Psoas muscle (tissue), 8 donors: Measurements from ENCODE around the gene MS4A2. TPM values are rescaled to one million over a fixed set of nuclear protein-coding genes. Genes with fewer than 3 reads are reported as not detected.
"Not testable (repeated sequence)": the region's sequence is repeated elsewhere in the genome, so short reads cannot be mapped to it uniquely, and the experiment has no call there.

Source experiments
- ATAC-seq, 4 donors: fragments of 200-7000 bp; cut with Tn5 transposase; one replicate each; pipeline ENCODE4 v1.9.1; 2020; ENCODE audit warnings: moderate library complexity in 3 of 4, mild to moderate bottlenecking in 2 of 4
- DNase-seq, 2 donors: peaks; one replicate each; pipeline ENCODE4 v3.0.0-alpha.2; 2020
- H3K27ac ChIP-seq: fragments of 200-600 bp; one replicate; pipeline ENCODE4 v1.8.0; 2022
- H3K27me3 ChIP-seq, 3 donors: fragments of 200-600 bp in 1 of 3; one replicate each; pipeline versions ENCODE4 v1.6.1 to v1.8.0; 2013 to 2022; ENCODE audit warnings: low read length in 2 of 3, mild to moderate bottlenecking in 2 of 3, moderate library complexity in 1 of 3; ENCODE audit not compliant: insufficient read depth in 3 of 3
- H3K36me3 ChIP-seq, 2 donors: fragments of 200-600 bp in 1 of 2; one replicate each; pipeline versions ENCODE4 v1.6.1 to v1.8.0; 2013 to 2022; ENCODE audit warnings: low read depth in 1 of 2, mild to moderate bottlenecking in 1 of 2, moderate library complexity in 1 of 2; ENCODE audit not compliant: insufficient read depth in 1 of 2
- H3K4me1 ChIP-seq: fragments of 200-600 bp; one replicate; pipeline ENCODE4 v1.8.0; 2022
- H3K4me3 ChIP-seq: fragments of 200-600 bp; one replicate; pipeline ENCODE4 v1.8.0; 2022; ENCODE audit warnings: mild to moderate bottlenecking
- H3K9me3 ChIP-seq: fragments of 200-600 bp; one replicate; pipeline ENCODE4 v1.8.0; 2022
- WGBS, 3 donors: extraction: QIAGEN DNeasy Blood & Tissue Kit; methylation state at CpG; one replicate each; pipeline versions ENCODE4 v1.1.6 to v1.1.7; 2013; 5-methylcytosine and 5-hydroxymethylcytosine counted together
- intact Hi-C, 2 donors: fragments of 100-400 bp; cut with DNase I; formaldehyde crosslinking; loops; one replicate each; pipeline versions ENCODE4 v1.11.0 to v1.14.2; 2022
- long read RNA-seq, 2 donors: library from polyadenylated mRNA; unstranded; transcript quantifications; one replicate each; pipeline ENCODE4 v2.0.0, GENCODE V29; 2021
- polyA plus RNA-seq, 3 donors: library from polyadenylated mRNA; stranded (reverse); fragments of 200-250 nt; gene quantifications; one replicate each; pipeline ENCODE4 v1.2.3, GENCODE V29; 2013
- total RNA-seq, 4 donors: library from RNA; stranded (reverse); fragmentation: NEBNext Ultra II Directional in 2 of 4; extraction: Animal tissue kit (Norgen Biotek cat#: 25700) in 2 of 4; gene quantifications; one replicate each; pipeline versions ENCODE4 v1.2.1 to v1.2.4, GENCODE V29; 2021 to 2023
- TF ChIP-seq, protein P1 (sequence below): fragments of 200-600 bp; IDR thresholded peaks from one replicate; pipeline ENCODE4 v1.8.0; 2022; ENCODE audit warnings: antibody characterized with exemption
- donor health status: healthy with polysubstance abuse.
- donor health status: DM: no; HTN: no; CAD: no; lungs with moderate emphysema.
- donor health status: Bipolar disorder and iron deficiency.
- donor health status: healthy.
- donor health status: DM: yes; HTN: yes; CAD: no.
- donor health status: DM: no; HTN: no; CAD: no.
- donor health status: DM: no; HTN: no; CAD: no.
- donor health status: DM: yes; HTN: yes; CAD: no.

Gene MS4A2
- total RNA-seq (under 1 TPM; 0.17 to 0.55 (median 0.31) TPM), polyA plus RNA-seq (under 1 TPM in 2 of 3 donors, not detected in 1; 0.01 to 0.05 TPM)
- long read RNA-seq, donor 1 = 0 reads
- long read RNA-seq, donor 2 = 0 reads

DNA sequence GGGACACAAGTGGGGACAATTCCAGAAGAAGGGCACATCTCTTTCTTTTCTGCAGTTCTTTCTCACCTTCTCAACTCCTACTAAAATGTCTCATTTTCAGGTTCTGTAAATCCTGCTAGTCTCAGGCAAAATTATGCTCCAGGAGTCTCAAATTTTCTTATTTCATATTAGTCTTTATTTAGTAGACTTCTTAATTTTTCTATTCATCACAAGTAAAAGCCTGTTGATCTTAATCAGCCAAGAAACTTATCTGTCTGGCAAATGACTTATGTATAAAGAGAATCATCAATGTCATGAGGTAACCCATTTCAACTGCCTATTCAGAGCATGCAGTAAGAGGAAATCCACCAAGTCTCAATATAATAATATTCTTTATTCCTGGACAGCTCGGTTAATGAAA lies at the start of gene MS4A2:
Gene MS4A2 (plus strand): TSS at position 301 of the 400 bp plus-strand sequence. CDS start 102 bp downstream, outside the sequence.
- Histone ChIP-seq H3K4me1 (no peaks in the 10 kb centered on the region), H3K4me3 (no peak within 1 kb of the TSS), H3K27ac (no peak within 1 kb of the TSS), H3K36me3 (no peaks in the 10 kb centered on the region), H3K27me3 (no peaks in the 10 kb centered on the region), H3K9me3 (no peaks in the 10 kb centered on the region)
- 81 to 87% (median 85%) methylated on average over 1 of the region's 1 CpG for WGBS, 3 donors
- DNase-seq = no peak
- TF ChIP-seq, protein P1, sequence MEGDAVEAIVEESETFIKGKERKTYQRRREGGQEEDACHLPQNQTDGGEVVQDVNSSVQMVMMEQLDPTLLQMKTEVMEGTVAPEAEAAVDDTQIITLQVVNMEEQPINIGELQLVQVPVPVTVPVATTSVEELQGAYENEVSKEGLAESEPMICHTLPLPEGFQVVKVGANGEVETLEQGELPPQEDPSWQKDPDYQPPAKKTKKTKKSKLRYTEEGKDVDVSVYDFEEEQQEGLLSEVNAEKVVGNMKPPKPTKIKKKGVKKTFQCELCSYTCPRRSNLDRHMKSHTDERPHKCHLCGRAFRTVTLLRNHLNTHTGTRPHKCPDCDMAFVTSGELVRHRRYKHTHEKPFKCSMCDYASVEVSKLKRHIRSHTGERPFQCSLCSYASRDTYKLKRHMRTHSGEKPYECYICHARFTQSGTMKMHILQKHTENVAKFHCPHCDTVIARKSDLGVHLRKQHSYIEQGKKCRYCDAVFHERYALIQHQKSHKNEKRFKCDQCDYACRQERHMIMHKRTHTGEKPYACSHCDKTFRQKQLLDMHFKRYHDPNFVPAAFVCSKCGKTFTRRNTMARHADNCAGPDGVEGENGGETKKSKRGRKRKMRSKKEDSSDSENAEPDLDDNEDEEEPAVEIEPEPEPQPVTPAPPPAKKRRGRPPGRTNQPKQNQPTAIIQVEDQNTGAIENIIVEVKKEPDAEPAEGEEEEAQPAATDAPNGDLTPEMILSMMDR = no peak
- intact Hi-C loops = no loop called here
- ATAC-seq = no peak

DNA sequence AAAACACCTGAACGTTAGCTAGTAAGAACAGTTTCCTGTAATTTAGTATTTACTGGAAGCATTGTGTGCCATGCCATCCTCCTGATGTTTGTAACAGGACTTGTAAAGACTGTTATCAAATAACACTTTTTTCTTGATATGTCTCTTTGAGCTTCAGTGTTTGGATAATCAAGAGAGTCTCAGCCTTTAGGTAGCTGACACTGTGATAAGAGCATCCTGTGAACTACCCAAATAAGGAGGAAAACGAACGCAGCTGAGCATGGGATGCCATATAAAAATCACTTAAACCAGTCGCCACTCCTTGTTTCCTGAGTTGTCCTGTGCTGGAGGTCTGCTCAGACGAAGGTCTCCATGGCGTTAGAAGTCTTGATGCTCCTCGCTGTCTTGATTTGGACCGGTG lies 48.4 kb upstream of the MS4A2 start, which contains the start of gene OOSP2:
Gene OOSP2 (plus strand): TSS at position 301 of the 400 bp plus-strand sequence. CDS start 51 bp downstream, at position 352.
- Histone ChIP-seq H3K27ac (no peak within 1 kb of the TSS), H3K9me3 (no peaks in the 10 kb centered on the region), H3K4me3 (no peak within 1 kb of the TSS), H3K4me1 (no peaks in the 10 kb centered on the region), H3K27me3 (no peaks in the 10 kb centered on the region), H3K36me3 (no peaks in the 10 kb centered on the region)
- WGBS, 3 donors = 78 to 82% (median 80%) methylated on average over 8 of the region's 8 CpGs
- DNase-seq = no peak
- no peak for ATAC-seq
- TF ChIP-seq, protein P1 = no peak
- intact Hi-C loops = no loop called here

DNA sequence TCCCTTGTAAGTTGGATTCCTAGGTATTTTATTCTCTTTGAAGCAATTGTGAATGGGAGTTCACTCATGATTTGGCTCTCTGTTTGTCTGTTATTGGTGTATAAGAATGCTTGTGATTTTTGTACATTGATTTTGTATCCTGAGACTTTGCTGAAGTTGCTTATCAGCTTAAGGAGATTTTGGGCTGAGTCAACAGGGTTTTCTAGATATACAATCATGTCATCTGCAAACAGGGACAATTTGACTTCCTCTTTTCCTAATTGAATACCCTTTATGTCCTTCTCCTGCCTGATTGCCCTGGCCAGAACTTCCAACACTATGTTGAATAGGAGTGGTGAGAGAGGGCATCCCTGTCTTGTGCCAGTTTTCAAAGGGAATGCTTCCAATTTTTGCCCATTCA lies 38.0 kb upstream of the MS4A2 start:
- H3K27ac ChIP-seq, H3K36me3 ChIP-seq, H3K4me1 ChIP-seq, ATAC-seq, H3K27me3 ChIP-seq, DNase-seq, H3K4me3 ChIP-seq, intact Hi-C loops, H3K9me3 ChIP-seq: not testable (repeated sequence)

DNA sequence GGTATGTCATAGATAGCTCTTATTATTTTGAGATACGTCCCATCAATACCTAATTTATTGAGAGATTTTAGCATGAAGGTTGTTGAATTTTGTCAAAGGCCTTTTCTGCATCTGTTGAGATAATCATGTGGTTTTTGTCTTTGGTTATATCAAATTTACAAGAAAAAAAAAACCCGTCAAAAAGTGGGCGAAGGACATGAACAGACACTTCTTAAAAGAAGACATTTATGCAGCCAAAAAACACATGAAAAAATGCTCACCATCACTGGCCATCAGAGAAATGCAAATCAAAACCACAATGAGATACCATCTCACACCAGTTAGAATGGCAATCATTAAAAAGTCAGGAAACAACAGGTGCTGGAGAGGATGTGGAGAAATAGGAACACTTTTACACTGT lies 37.6 kb upstream of the MS4A2 start:
- H3K27ac ChIP-seq, H3K4me3 ChIP-seq, H3K36me3 ChIP-seq, ATAC-seq, H3K27me3 ChIP-seq, DNase-seq, H3K9me3 ChIP-seq, H3K4me1 ChIP-seq, intact Hi-C loops: not testable (repeated sequence)
- 45 to 73% (median 64%) methylated on average over 3 of the region's 3 CpGs for WGBS, 3 donors

DNA sequence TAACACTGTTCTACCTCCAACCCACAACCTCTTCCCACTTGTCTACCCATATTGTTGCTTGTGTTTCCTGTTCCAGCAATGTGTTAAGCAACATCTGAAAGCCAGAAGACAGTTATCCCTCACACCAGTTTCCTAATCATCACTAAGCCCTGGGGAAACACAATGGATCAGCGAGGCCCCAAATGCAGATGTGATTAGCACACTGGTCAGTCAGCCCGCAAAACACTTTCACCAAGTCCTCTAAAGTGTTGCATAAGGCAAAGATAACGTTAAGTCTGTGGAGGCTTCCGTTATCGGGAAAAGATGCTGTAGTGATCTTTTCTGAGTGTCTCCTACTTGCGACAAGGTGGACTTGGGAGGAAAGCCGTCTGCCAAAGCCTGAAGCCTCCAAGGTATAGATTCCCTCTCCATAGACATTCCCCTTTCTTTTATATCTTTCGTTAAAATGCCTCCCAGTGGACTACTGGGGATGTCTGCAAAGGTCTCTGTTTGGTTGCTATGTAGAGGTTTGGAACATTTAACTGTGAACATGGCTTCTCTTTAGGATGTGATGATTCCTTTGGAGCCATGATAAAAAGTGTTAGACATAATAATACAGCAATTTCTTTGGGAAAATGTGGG lies 32.0 kb upstream of the MS4A2 start, which contains the start of gene MS4A3:
Gene MS4A3 (plus strand): TSS at position 317 of the 621 bp plus-strand sequence. CDS start 4,496 bp downstream, outside the sequence.
- peaks cover 3% of the 10 kb centered on the region for H3K9me3 ChIP-seq
- no peaks in the 10 kb centered on the region for H3K36me3 ChIP-seq
- no peaks in the 10 kb centered on the region for H3K4me1 ChIP-seq
- no peaks in the 10 kb centered on the region for H3K27me3 ChIP-seq
- ATAC-seq = no peak
- 68 to 75% (median 72%) methylated on average over 8 of the region's 8 CpGs for WGBS, 3 donors
- DNase-seq = no peak
- TF ChIP-seq, protein P1 = no peak
- H3K4me3 ChIP-seq = no peak within 1 kb of the TSS
- no peak within 1 kb of the TSS for H3K27ac ChIP-seq
- intact Hi-C loops = no loop called here
